Gastroesophageal sphincter (tissue), 3 donors: ENCODE results near the gene GLI1.

Source experiments
- EP300 ChIP-seq: sonication (generic); formaldehyde crosslinking; IDR thresholded peaks from one replicate; pipeline ENCODE4 v1.6.1; 2017; ENCODE audit warnings: antibody characterized with exemption, mild to moderate bottlenecking
- TF ChIP-seq, protein P1 (sequence below), 4 experiments: fragments of 200-600 bp in 2 of 4; fragments of 450-650 bp in 2 of 4; sonication (generic) in 1 of 4; IDR thresholded peaks; one replicate each; pipeline ENCODE4 v1.5.1; 2017 to 2019; ENCODE audit warnings: antibody characterized with exemption in 4 of 4, mild to moderate bottlenecking in 2 of 4, moderate library complexity in 2 of 4

DNA sequence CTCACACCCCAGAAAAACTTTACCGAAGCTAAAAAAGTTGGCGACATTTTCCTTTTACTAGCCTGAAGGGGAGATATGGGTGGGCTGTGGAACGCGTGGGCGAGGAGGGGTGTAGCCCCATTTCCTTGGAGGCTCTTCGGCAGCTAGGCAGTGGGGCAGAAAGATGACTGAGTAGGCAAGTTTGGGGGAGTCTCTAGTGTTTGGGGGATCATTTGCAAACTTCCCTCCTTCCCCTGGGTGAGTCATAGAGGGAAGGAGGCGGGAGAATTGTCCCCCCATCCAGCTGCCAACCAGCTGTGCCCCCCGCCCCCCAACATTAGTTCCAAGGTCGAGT lies 2.3 kb downstream of the GLI1 start:
- TF ChIP-seq, protein P1, sequence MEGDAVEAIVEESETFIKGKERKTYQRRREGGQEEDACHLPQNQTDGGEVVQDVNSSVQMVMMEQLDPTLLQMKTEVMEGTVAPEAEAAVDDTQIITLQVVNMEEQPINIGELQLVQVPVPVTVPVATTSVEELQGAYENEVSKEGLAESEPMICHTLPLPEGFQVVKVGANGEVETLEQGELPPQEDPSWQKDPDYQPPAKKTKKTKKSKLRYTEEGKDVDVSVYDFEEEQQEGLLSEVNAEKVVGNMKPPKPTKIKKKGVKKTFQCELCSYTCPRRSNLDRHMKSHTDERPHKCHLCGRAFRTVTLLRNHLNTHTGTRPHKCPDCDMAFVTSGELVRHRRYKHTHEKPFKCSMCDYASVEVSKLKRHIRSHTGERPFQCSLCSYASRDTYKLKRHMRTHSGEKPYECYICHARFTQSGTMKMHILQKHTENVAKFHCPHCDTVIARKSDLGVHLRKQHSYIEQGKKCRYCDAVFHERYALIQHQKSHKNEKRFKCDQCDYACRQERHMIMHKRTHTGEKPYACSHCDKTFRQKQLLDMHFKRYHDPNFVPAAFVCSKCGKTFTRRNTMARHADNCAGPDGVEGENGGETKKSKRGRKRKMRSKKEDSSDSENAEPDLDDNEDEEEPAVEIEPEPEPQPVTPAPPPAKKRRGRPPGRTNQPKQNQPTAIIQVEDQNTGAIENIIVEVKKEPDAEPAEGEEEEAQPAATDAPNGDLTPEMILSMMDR (IDR thresholded peaks at IDR 0.05): no peak
- TF ChIP-seq EP300: no peak
